Upper lobe of left lung (tissue), 4 donors: ENCODE results near the gene GAS2L1.

ENCODE experiments used
- CTCF ChIP-seq, 6 experiments: fragments of 450-650 bp in 4 of 6; fragments of 200-600 bp in 2 of 6; sonication (generic) in 2 of 6; IDR thresholded peaks; one replicate each; pipeline ENCODE4 v1.5.1; 2016 to 2019; ENCODE audit warnings: antibody characterized with exemption in 6 of 6
- EP300 ChIP-seq, 4 donors: sonication (generic); formaldehyde crosslinking; IDR thresholded peaks; one replicate each; pipeline ENCODE4 v1.5.1; 2017; ENCODE audit warnings: antibody characterized with exemption in 4 of 4, control low read depth in 2 of 4
- POLR2A ChIP-seq, 4 donors: fragments of 450-650 bp; IDR thresholded peaks; one replicate each; pipeline ENCODE4 v1.5.1; 2016 to 2017; ENCODE audit warnings: antibody characterized with exemption in 4 of 4, mild to moderate bottlenecking in 2 of 4
- POLR2AphosphoS5 ChIP-seq, 2 donors: sonication (generic); formaldehyde crosslinking; IDR thresholded peaks; one replicate each; pipeline ENCODE4 v1.5.1; 2017; ENCODE audit warnings: antibody characterized with exemption in 2 of 2

DNA sequence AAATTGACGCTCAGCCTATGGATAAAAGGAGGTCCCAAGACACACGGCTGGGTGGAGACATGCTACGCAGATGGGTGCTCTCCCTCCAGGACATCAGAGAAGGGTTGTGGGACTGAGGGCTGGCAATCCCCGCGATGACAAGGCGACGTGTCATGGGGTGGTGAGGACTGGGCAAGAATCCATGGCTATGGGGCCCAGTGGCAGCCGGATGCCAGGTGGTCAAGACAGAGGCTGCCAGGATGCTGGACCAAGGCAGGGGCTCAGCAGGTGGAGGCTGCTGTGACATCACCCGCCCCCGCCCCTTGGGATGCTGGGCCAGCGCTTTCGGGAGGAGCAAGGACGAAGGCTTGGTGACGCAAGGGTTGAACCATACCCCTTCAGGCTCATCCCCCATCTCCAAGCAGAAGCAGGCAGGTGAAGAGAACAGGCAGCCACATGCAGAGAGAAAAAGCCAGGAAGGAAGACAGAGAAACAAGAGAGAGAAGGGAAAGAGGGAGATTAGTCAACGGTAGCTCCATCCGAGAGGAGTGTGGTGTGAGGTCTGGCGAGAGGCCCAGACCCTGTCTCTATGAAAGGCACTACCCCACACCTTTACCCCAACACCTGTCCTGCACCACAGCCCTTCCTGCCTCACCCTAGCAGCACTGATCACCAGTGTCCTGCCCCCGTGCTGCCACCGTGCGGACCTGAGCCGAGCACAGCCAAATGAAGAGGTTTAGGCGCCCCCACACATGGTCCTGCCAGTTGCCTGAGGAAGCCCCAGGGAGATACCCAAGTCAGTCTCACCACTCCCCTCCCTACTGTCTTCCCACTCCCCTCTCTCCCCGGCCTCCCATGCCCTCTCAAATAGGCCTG lies 33.2 kb downstream of the GAS2L1 start:
- no peak for TF ChIP-seq POLR2A (IDR thresholded peaks at IDR 0.05)
- no peak for TF ChIP-seq CTCF (IDR thresholded peaks at IDR 0.05)
- TF ChIP-seq POLR2AphosphoS5 (IDR thresholded peaks at IDR 0.05) = no peak
- no peak for TF ChIP-seq EP300 (IDR thresholded peaks at IDR 0.05)
